DND-41 (cell line): Measurements from ENCODE around the gene TRIM40.

ENCODE experiments used
- EZH2 ChIP-seq: IDR thresholded peaks from 3 replicates; pipeline ENCODE4 v1.6.1; 2012; ENCODE audit warnings: borderline replicate concordance, low read depth, mild to moderate bottlenecking, moderate library complexity, low read length, inconsistent platforms; ENCODE audit not compliant: severe bottlenecking
- TF ChIP-seq, protein P1 (sequence below): IDR thresholded peaks from 2 replicates; pipeline ENCODE4 v1.5.1; 2012; ENCODE audit warnings: borderline replicate concordance, low read length, moderate library complexity, mild to moderate bottlenecking; ENCODE audit not compliant: poor library complexity, severe bottlenecking; ENCODE audit errors: extremely low read depth

DNA sequence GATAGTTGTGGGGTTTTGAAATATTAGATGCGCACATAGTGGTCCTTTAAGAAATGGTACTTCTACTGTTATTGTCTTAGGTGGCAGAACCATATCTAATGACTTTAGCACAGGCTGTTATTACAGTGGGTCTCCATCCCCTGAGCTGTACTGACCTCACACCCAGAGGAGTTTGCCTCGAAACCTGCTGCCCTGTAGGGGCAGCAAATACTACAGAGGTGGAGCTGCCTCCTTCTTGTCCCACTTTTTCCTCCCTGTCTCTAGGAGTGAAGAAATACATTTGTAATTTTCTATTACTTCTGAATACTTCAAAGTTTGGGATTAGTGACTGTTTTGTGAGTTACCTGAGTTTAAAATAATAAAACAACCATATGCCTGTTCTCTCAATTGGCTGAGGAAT is 31.3 kb upstream of the TRIM40 start:
- TF ChIP-seq, protein P1, sequence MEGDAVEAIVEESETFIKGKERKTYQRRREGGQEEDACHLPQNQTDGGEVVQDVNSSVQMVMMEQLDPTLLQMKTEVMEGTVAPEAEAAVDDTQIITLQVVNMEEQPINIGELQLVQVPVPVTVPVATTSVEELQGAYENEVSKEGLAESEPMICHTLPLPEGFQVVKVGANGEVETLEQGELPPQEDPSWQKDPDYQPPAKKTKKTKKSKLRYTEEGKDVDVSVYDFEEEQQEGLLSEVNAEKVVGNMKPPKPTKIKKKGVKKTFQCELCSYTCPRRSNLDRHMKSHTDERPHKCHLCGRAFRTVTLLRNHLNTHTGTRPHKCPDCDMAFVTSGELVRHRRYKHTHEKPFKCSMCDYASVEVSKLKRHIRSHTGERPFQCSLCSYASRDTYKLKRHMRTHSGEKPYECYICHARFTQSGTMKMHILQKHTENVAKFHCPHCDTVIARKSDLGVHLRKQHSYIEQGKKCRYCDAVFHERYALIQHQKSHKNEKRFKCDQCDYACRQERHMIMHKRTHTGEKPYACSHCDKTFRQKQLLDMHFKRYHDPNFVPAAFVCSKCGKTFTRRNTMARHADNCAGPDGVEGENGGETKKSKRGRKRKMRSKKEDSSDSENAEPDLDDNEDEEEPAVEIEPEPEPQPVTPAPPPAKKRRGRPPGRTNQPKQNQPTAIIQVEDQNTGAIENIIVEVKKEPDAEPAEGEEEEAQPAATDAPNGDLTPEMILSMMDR = no peak
- no peak for TF ChIP-seq EZH2
